GM18867 (cell line): ENCODE measurements around the gene ERCC6.
A peak's percentile ranks its signal among the peaks of the same experiment; 100 is the strongest.

Experiments
- ATAC-seq: cut with Tn5 transposase; IDR thresholded peaks from one replicate; pipeline ENCODE4 v1.9.1; 2021; ENCODE audit warnings: mild to moderate bottlenecking, moderate library complexity; ENCODE audit not compliant: unreplicated experiment

ERCC6 gene

DNA sequence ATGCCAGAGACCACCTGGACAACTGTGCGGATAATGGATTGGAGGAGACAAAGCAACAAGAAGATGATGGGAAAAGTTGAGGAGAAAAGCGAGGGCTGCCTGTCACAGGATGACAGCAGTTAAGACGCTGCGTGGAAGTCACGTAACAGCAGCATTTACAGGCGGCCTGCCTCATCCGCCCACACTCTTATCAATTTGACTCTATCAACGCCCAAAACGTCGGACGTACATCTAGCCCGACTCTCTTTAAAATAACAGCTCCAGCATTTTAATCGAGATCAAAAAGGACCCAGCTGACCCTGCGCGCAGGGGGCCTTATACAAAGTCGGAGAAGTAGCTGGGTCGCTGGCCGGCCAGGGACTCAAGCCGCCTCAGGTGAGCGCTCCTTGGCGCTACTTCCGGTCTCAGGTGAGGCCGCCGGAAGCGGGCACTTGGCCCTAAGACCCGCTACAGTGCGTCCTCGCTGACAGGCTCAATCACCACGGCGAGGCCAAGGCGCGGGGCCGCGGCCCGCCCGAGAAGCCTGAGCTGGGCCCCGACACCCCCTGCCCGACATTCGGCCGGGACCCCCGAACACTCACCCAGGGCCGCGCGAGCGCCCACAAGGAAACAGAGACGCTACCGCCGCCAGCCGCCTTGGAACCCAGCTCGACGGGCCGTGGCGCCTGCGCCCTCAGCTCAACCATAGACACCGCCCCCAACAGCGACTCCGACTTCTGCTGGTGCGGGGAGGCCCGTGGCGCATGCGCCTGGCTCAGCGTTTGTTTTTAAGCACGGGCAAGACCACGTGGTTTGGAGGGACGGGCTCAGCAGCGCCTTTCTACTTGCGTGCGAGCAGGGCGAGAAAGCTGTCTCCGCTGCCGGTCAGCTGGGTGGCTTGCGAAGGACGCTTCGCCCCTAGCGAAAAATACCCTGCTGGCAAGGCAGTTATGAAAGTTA, at the start of gene ERCC6:
Gene ERCC6 (minus strand): TSS at position 741 of the 939 bp plus-strand sequence.
- peak; percentile 80 for ATAC-seq

- ATAC-seq = no peak
Observed at GRCh38 chr10:49587981-49588380, 49.1 kb upstream of the ERCC6 start.

GRCh38 chr10:49585387-49585786, 46.5 kb upstream of the ERCC6 start:
- ATAC-seq = no peak

DNA sequence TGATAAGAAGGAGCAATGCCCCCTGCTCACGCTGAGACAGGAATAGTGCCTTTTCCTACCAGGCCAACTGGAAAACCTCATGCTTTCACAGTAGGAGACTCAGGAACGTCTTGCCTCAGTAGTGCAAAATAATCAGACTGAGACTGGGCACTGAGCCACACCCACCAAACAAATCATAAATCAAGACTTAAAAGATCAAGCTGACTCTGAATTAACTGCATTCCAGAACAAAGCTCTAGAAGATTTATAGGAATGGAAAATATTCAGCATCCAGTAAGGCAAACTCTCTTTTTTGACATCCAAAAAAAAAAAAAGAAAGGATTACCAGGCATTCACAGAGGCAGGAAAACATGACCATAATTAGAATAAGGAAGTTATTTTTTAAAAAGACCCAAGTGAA, 40.7 kb upstream of the ERCC6 start:
- no peak for ATAC-seq

DNA sequence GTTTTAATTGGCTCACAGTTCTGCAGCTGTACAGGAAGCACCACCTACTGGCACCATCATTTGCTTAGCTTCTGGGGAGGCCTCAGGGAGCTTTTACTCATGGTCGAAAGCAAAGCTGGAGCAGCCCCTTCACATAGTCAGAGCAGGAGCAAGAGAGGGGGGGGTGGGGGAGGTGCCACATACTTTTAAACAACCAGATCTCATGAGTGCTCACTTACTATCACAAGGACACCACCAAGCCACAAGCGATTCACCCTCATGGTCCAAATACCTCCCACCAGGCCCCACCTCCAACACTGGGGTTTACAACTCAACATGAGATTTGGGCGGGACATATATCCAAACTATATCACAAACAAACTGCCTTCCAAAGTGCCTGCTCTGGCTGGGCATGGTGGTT, 39.5 kb upstream of the ERCC6 start:
- ATAC-seq = no peak

DNA sequence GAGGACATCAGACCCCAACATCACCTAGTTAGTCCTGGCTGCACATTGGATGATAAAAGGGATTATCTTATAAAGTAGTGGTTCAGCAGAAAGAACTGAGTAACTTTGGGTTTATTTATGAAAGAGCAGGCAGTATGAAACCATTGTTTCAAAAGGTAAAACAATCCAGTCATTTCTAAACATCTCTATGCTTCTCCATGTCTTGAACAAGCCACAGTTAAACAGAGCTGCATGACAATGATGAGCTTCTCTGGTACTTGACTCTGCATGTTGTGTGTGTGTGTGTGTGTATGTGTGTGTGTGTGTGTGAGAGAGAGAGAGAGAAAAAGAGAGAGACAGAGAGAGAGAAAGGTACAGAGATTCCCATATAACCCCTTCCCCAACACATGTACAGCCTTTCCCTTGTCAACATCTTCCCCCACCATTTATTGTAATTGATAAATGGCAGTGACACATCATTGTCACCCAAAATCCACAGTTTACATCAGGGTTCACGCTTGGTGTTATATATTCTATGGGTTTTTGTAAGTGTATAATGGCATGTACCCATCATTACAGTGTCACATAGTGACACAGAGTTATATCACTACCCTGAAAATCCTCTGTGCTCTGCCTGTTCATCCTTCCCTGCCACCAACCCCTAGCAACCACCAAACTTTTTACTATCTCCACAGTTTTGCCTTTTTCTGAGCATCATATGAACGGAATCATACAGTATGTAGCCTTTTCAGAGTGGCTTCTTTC, 38.4 kb upstream of the ERCC6 start:
- ATAC-seq = no peak

DNA sequence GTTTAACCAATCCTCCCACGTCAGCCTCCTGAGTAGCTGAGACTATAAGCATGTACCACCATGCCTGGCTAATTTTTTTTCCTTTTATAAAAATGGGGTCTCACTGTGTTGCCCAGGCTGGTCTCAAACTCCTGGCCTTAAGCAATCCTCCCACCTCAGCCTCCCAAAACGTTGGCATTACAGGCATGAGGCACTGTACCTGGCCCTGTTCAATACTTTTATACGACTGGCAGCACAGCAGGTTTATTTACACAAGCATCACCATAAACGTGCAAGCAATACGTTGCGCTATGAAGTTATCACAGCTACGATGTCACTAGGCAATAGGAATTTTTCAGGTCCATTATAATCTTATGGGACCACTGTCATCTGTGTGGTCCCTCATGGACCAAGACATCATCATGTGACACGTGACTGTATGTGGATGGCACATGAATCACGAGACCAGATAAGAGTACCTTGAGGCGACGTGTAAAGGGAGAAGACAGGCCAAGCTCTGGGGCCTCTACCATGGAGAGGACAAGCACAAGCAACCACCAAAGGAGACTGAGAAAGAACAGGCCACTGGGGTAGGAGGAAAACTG, 36.7 kb upstream of the ERCC6 start:
- ATAC-seq = no peak

DNA sequence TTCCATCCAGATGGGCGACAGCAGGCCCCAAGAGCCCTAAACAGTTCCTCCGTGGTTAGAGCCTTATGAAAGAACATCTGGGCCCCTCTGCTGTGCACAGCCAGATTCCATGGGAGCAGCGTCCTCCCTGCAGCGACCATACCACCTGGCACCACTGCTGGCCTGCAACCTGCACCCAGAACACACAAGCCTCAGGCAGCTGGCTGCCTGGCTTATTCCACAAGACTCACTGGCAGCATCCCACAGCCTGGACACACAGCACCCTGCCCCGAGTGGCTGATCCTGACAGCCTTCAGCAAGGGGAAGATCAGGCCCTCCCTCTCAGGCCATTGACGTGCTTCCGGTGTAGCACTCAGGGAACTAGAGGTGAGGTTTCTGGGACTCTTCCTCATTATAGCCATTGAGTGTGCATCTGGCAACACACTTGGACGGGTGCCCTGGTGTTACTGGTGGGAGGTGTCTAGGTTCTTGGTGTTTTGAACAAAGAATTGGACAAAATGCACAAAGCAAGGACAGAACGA, 33.7 kb upstream of the ERCC6 start:
- ATAC-seq = no peak

DNA sequence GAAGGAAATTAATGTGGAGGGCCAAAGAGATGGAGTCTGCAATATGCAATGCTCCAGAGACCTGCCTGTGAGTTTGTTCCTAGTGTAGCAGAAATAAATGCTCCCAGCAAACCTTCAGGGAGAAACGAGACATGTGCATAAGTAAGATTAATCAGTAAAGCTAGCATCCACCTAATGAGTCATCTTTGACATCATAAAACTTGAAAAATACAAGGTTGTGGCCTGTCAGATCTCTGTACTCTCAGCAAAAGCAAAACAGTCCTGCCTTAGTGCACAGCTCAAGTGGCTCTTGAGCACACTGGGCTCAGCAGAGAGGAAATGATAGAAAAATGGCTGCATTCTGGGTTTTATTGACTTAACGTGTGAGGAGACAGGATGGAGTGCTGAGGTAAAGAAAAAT, 32.5 kb upstream of the ERCC6 start:
- no peak for ATAC-seq

- ATAC-seq = no peak
Observed at GRCh38 chr10:49569031-49569631, 30.2 kb upstream of the ERCC6 start.

DNA sequence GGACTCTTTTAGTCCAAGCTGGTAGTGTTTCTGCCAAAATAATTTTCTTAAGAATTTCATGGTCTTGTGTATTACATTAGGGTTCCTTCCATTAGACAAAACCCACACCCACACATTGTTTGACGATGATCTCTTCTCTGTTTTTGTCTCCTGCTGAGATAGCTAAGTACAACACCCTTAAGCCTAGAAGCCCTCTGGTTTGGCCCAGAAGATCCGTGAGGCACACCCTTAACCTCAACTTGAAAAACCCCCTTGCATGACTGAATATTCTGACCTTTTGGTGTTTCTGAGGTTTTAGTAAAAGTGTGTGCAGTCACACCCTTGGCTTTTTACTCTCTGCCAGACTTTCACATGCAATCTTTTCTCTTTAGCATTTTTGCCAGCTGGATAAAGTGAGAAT, 29.3 kb upstream of the ERCC6 start:
- peak; percentile 75 for ATAC-seq

- peak; percentile 7 for ATAC-seq
Observed at GRCh38 chr10:49567810-49568209, 28.9 kb upstream of the ERCC6 start.

DNA sequence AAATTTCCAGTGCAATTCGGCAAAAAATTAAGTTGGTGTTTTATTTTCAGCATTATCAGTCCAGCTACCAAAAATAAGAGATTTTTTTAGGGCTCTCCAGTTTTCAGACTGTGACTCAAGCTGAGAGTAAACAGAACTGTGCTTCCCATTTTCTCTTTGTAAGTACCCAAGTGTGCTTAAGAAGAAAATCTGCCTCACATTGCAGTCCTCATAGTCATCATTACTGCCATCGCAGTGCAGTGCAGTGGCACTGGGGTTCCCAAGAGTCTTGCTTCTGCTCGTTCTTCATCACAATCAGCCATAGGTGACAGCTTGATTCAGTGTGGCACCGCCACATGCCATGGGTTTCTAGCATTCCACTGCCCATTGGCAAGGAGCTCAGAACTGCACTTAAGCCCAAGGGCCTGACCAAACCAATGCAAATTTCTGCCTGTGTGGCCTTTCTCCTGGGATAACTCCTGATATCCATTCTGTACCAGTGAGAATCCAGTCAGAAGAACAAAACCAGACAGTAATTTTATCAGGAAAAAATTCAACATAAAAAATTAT, 25.6 kb upstream of the ERCC6 start:
- no peak for ATAC-seq

DNA sequence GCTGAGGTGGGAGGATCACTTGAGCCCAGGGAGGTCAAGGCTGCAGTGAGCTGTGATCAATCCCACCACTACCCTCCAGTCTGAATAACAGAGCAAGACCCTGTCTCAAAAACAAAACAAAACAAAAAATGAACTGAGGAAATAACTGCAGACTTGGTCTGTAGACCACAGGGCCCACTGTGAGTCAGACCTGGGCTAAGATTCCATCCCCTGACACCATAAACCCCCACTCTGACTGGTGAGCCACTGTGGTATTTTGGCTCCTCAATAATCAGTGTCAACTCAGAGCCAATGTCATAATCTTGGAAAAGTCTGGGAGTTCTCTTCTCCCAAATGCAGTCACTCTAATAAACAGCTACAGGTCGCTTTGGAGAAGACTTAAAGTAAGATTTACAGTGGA, 24.0 kb upstream of the ERCC6 start:
- no peak for ATAC-seq

DNA sequence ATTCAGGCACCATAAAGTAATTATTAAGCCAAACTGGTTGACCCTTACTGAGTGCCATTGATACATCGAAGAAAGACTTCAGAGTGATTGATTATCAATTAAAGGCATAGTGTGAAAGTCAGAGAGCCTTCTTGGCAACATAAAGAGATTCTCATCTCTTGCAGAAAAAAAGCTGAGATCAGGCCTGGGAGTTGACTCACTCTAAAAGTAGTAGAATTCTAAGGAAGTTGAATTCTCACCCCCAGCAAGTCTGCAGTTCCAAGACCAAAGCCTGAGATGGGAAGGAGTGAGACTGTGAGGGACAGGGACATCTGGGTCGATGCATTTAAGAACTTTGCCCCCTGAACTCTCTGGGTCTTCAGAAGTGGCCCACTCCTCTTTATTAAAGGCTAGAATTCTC, 21.6 kb upstream of the ERCC6 start:
- ATAC-seq = no peak

DNA sequence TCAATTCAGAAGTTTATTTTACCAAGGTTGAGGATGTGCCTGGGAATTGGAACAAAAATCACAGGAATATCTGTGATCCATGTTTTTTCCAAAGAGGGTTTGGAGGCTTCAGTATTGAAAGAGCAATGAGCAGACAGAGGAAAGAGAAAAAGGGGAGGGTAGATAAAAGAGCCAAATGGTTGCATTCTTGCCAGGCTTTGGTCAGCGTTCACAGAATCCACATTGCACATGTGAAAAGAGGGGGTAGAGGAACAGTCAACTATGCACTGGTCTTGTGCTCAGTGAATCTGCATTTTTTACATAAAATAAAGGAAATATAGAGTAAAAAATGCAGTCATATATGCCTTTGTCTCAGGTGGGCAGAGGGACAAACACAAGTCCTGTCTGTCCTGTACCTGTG, 20.6 kb upstream of the ERCC6 start:
- no peak for ATAC-seq

DNA sequence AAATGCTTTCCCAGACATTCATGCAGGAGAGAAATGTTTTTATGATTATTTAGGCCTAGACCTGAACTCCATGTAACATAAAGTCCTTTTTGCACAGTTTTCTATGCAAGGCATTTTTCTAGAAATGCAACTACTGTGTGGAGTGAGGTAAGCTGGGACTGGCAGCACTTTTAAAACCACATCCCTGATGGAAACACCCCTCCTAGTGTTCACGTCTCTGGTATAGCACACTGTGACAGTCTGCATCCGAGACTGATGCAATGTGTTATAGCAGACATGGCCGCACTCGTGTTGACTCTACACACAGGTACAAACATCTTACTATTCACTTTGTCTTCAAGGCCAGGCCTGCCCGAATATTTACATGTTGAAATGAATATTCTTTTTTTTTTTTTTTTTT, 19.3 kb upstream of the ERCC6 start:
- ATAC-seq = no peak

GRCh38 chr10:49557681-49558080, 18.8 kb upstream of the ERCC6 start:
- ATAC-seq = no peak

- no peak for ATAC-seq
Observed at GRCh38 chr10:49556723-49557122, 17.8 kb upstream of the ERCC6 start.

DNA sequence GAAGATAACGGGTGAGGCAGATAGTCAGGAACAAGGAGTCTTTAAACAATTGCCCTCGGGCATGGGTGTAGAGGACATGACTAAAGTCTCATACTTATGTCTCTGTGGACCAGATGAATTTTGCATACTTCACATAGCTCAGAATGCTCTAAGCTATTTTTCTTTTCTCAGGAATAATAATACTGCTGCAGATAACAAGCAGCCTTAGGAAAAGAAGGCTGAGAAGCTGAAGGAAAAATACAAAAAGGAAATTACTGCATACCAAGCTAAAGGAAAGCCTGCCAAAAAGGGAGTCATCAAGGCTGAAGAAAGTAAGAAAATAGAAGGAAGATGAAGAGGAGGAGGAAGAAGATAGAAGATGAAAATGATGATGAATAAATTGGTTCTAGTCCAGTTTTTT, 13.4 kb upstream of the ERCC6 start:
- no peak for ATAC-seq

DNA sequence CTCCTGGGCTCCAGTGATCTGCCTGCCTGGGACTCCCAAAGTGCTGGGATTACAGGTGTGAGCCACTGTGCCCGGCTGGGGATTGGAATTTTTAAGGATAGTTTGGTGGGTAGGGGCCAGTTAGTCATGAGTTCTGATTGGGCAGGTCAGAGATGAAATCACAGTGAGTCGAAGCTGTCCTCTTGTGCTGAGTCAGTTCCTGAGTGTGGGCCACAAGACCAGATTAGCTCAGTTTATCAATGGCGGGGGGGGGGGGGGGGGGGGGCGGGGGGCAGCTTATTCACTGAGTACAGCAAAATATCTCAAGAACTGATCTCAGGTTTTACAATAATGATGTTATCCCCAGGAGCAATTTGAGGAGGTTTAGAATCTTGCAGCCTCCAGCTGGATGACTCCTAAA, 11.6 kb upstream of the ERCC6 start:
- ATAC-seq = no peak
